Measurements from ENCODE around the gene NIT1.

NIT1 gene

GRCh38 chr1:161100556-161100955 is 17.3 kb upstream of the NIT1 start:
- no peak for TF ChIP-seq CTCF (IDR thresholded peaks at IDR 0.05; ENCODE audit: control extremely low read depth, extremely low read depth, low read depth, missing control alignments)
- DNase-seq (ENCODE audit: extremely low spot score) = no peak
- ChIA-PET POLR2A (interaction anchor here (0.6 to 0.7 kb wide), 2 partner anchors 12 to 56 kb away, joined by 3 to 7 read pairs; no protein-coding TSS in a partner anchor), CTCF (interaction anchor here (1.3 to 8.2 kb wide), 5 partner anchors 18 to 102 kb away, joined by 3 to 137 read pairs (median 49); partner anchors contain the start of genes ARHGAP30 and TSTD1)

GRCh38 chr1:161106431-161106830 is 11.5 kb upstream of the NIT1 start:
- CTCF ChIA-PET = interaction anchor here (1.1 to 1.3 kb wide), 2 partner anchors 9 to 15 kb away, joined by 3 to 4 read pairs; no protein-coding TSS in a partner anchor
- no peak for DNase-seq (ENCODE audit: extremely low spot score)
- POLR2A ChIA-PET = no interaction called here
- no peak for TF ChIP-seq CTCF (IDR thresholded peaks at IDR 0.05; ENCODE audit: control extremely low read depth, extremely low read depth, low read depth, missing control alignments)

GRCh38 chr1:161111117-161111516 is 6.8 kb upstream of the NIT1 start:
- TF ChIP-seq CTCF (IDR thresholded peaks at IDR 0.05; ENCODE audit: control extremely low read depth, extremely low read depth, low read depth, missing control alignments) = no peak
- CTCF ChIA-PET = interaction anchor here (1.3 kb wide), 2 partner anchors 15 to 54 kb away, joined by 4 to 5 read pairs; no protein-coding TSS in a partner anchor
- POLR2A ChIA-PET = no interaction called here
- DNase-seq (ENCODE audit: extremely low spot score) = no peak

GRCh38 chr1:161111527-161111926 is 6.4 kb upstream of the NIT1 start:
- CTCF ChIA-PET = interaction anchor here (1.3 kb wide), 2 partner anchors 15 to 53 kb away, joined by 4 to 5 read pairs; no protein-coding TSS in a partner anchor

GRCh38 chr1:161113915-161114314 is 4.0 kb upstream of the NIT1 start:
- ChIA-PET POLR2A (no interaction called here), CTCF (interaction anchor here (0.9 kb wide), 1 partner anchor 17 kb away, joined by 4 read pairs; no protein-coding TSS in a partner anchor)
- no peak for DNase-seq (ENCODE audit: extremely low spot score)
- no peak for TF ChIP-seq CTCF (IDR thresholded peaks at IDR 0.05; ENCODE audit: control extremely low read depth, extremely low read depth, low read depth, missing control alignments)

More at GRCh38 chr1:161111527-161111926, 6.4 kb upstream of the NIT1 start:
- POLR2A ChIA-PET = interaction anchor here (1.2 kb wide), 1 partner anchor 10 kb away, joined by 7 read pairs; no protein-coding TSS in a partner anchor
- TF ChIP-seq CTCF (IDR thresholded peaks at IDR 0.05; ENCODE audit: control extremely low read depth, extremely low read depth, low read depth, missing control alignments) = no peak
- no peak for DNase-seq (ENCODE audit: extremely low spot score)

- no peak for TF ChIP-seq CTCF (IDR thresholded peaks at IDR 0.05; ENCODE audit: control extremely low read depth, extremely low read depth, low read depth, missing control alignments)
- no peak for DNase-seq (ENCODE audit: extremely low spot score)
- CTCF ChIA-PET = interaction anchor here (3.8 kb wide), 1 partner anchor 16 kb away, joined by 20 read pairs; the partner anchor contains the start of gene KLHDC9
- POLR2A ChIA-PET = no interaction called here
These were observed 3.3 kb upstream of the NIT1 start for GRCh38 chr1:161114556-161114955.
